Dedifferentiated amniotic fluid mesenchymal stem cell (primary cell): ENCODE data around the gene GPR156.
"Not testable (repeated sequence)": the region's sequence is repeated elsewhere in the genome, so short reads cannot be mapped to it uniquely, and the experiment has no call there.

Experiments used
- DNase-seq: peaks from one replicate; pipeline ENCODE4 v3.0.0-alpha.2; 2016; ENCODE audit errors: extremely low spot score

The GPR156 gene

GRCh38 chr3:120284747-120285507, at the start of gene GPR156:
Gene GPR156, minus strand, starts transcription at chr3:120285222. Its CDS starts 41,124 bp downstream, at chr3:120244098.
- no peak for DNase-seq

GRCh38 chr3:120332646-120333045, 47.6 kb upstream of the GPR156 start:
- DNase-seq: no peak

- DNase-seq: no peak
Observed at GRCh38 chr3:120331076-120331475, 46.1 kb upstream of the GPR156 start.

- DNase-seq: no peak
Observed at GRCh38 chr3:120326784-120327183, 41.8 kb upstream of the GPR156 start.

- no peak for DNase-seq
Observed at GRCh38 chr3:120324190-120324589, 39.2 kb upstream of the GPR156 start.

- DNase-seq: not testable (repeated sequence)
Observed at GRCh38 chr3:120323761-120324160, 38.7 kb upstream of the GPR156 start.

- DNase-seq: no peak
Observed at GRCh38 chr3:120311863-120312794, 27.1 kb upstream of the GPR156 start.

- no peak for DNase-seq
Observed at GRCh38 chr3:120306519-120307455, 21.8 kb upstream of the GPR156 start.

GRCh38 chr3:120304616-120305015, 19.6 kb upstream of the GPR156 start:
- no peak for DNase-seq

- DNase-seq: no peak
Observed at GRCh38 chr3:120302361-120302760, 17.3 kb upstream of the GPR156 start.

- DNase-seq: no peak
Observed at GRCh38 chr3:120300971-120301370, 15.9 kb upstream of the GPR156 start.

GRCh38 chr3:120299403-120299802, 14.4 kb upstream of the GPR156 start:
- DNase-seq: no peak

GRCh38 chr3:120298996-120299395, 14.0 kb upstream of the GPR156 start:
- DNase-seq: no peak

- not testable (repeated sequence) for DNase-seq
Observed at GRCh38 chr3:120291552-120291951, 6.5 kb upstream of the GPR156 start.

GRCh38 chr3:120289636-120290035, 4.6 kb upstream of the GPR156 start:
- DNase-seq: no peak

- no peak for DNase-seq
Observed at GRCh38 chr3:120286465-120286864, 1.4 kb upstream of the GPR156 start.

- no peak for DNase-seq
Observed at GRCh38 chr3:120285508-120285841, 453 bp upstream of the GPR156 start.

GRCh38 chr3:120281261-120281660, 3.8 kb downstream of the GPR156 start:
- no peak for DNase-seq

GRCh38 chr3:120280566-120280965, 4.5 kb downstream of the GPR156 start:
- no peak for DNase-seq

- no peak for DNase-seq
Observed at GRCh38 chr3:120280026-120280425, 5.0 kb downstream of the GPR156 start.

- DNase-seq: no peak
Observed at GRCh38 chr3:120276767-120277166, 8.3 kb downstream of the GPR156 start.

GRCh38 chr3:120275618-120276017, 9.4 kb downstream of the GPR156 start:
- no peak for DNase-seq
